ENCODE data around the gene ST6GALNAC3. TPM values are rescaled to one million over a fixed set of nuclear protein-coding genes. Genes with fewer than 3 reads are reported as not detected.

The ST6GALNAC3 gene
- total RNA-seq, 1 donor from 2014 or later, result 5.6 TPM

DNA sequence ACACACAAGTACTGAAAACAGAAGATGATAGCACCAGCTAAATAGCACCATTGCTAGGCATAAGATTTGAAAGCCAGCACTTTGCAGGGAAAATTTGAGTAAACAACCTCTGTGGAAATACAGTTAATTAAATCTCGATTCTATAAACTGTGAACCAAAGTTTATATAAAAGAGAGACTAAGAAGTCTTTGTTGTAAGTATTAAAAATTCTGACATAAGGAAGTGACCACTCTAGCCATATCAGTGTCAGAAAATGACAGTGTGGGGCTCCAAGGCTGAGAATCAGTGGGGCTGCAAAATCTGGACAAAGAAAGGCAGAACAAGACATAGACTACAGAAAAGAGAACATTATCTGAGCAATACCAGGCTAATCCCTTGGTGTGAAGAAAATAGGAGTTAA lies 292.2 kb downstream of the ST6GALNAC3 start:
- no peaks in the 10 kb centered on the region for H3K4me1 ChIP-seq
- intact Hi-C loops (cut with DNase I), result no loop called here
- no peaks in the 10 kb centered on the region for H3K36me3 ChIP-seq
- no peak for ATAC-seq
- TF ChIP-seq, protein P1, sequence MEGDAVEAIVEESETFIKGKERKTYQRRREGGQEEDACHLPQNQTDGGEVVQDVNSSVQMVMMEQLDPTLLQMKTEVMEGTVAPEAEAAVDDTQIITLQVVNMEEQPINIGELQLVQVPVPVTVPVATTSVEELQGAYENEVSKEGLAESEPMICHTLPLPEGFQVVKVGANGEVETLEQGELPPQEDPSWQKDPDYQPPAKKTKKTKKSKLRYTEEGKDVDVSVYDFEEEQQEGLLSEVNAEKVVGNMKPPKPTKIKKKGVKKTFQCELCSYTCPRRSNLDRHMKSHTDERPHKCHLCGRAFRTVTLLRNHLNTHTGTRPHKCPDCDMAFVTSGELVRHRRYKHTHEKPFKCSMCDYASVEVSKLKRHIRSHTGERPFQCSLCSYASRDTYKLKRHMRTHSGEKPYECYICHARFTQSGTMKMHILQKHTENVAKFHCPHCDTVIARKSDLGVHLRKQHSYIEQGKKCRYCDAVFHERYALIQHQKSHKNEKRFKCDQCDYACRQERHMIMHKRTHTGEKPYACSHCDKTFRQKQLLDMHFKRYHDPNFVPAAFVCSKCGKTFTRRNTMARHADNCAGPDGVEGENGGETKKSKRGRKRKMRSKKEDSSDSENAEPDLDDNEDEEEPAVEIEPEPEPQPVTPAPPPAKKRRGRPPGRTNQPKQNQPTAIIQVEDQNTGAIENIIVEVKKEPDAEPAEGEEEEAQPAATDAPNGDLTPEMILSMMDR (IDR thresholded peaks at IDR 0.05), result no peak
- H3K9me3 ChIP-seq, result no peaks in the 10 kb centered on the region
- no peak overlapping the region for H3K4me3 ChIP-seq
- H3K27ac ChIP-seq, result no peak overlapping the region
- DNase-seq, result no peak
- H3K27me3 ChIP-seq, result no peaks in the 10 kb centered on the region

DNA sequence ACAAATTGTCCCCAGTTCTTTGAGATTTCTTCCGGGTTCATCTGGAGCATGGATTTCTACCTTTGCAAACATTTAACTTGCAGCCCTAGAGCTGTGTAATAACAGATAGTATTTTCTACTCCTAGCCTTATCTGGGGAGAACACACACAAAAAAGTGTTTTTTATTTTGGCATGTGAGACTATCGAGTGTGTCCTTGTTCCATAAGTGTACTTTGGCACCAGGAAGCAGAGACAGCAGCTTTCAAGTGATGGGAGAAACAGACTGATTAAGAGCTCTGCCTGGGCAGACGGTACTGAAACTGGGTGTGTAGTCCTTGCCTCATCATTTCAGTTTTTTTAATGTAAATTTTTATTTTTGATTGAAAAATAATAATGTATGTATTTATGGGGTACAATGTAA lies 297.4 kb downstream of the ST6GALNAC3 start:
- TF ChIP-seq, protein P1 (IDR thresholded peaks at IDR 0.05), result no peak
- intact Hi-C loops (cut with DNase I), result no loop called here

DNA sequence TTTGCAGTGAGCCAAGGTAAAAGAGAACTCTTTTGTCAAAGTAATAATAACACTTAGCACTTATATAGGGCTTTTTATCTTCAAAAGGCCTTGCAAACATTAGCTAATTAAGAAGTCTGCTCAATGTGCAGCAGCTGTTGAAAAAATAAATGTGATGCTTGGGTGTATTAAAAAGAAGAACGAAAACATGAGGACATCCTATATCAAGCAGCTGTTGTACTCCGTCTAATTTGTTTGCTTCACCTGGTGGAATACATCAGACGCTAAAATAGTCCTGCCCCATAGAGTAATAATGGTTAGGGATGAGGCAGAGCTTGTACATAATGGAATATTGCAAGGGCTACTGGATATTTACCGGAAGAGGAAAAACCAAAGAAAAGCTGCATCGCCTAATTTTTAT lies 299.5 kb downstream of the ST6GALNAC3 start:
- TF ChIP-seq, protein P1 (IDR thresholded peaks at IDR 0.05), result no peak
- ATAC-seq, result no peak
- intact Hi-C loops (cut with DNase I), result no loop called here

More for the DNA sequence above, 297.4 kb downstream of the ST6GALNAC3 start:
- Histone ChIP-seq H3K9me3 (no peaks in the 10 kb centered on the region), H3K27ac (no peak overlapping the region), H3K4me1 (no peaks in the 10 kb centered on the region), H3K4me3 (no peak overlapping the region), H3K36me3 (no peaks in the 10 kb centered on the region), H3K27me3 (no peaks in the 10 kb centered on the region)
- ATAC-seq (no peak), DNase-seq (no peak)

DNA sequence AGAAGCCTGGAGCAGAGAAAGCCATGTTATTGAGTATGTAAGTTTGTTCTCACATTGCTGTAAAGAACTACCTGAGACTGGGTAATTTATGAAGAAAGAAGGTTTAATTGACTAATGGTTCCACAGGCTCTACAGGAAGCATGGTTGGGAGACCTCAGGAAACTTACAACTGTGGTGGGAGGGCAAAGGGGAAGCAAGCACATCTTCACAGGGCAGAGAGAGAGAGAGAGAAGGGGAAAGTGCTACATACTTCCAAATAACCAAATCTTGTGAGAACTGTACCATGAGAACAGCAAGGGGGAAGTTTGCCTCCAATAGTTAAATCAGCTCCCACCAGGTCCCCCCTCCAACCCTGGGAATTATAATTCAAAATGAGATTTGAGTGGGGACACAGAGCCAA lies 302.7 kb downstream of the ST6GALNAC3 start:
- H3K27me3 ChIP-seq, result no peaks in the 10 kb centered on the region
- H3K27ac ChIP-seq, result no peak overlapping the region
- no peaks in the 10 kb centered on the region for H3K4me1 ChIP-seq
- intact Hi-C loops (cut with DNase I), result no loop called here
- H3K9me3 ChIP-seq, result no peaks in the 10 kb centered on the region
- H3K4me3 ChIP-seq, result no peak overlapping the region
- ATAC-seq (no peak), DNase-seq (no peak)
- TF ChIP-seq, protein P1 (IDR thresholded peaks at IDR 0.05), result no peak
- no peaks in the 10 kb centered on the region for H3K36me3 ChIP-seq

More for the DNA sequence above, 299.5 kb downstream of the ST6GALNAC3 start:
- no peaks in the 10 kb centered on the region for H3K9me3 ChIP-seq
- H3K4me1 ChIP-seq, result no peaks in the 10 kb centered on the region
- no peak overlapping the region for H3K27ac ChIP-seq
- H3K4me3 ChIP-seq, result no peak overlapping the region
- H3K27me3 ChIP-seq, result no peaks in the 10 kb centered on the region
- no peaks in the 10 kb centered on the region for H3K36me3 ChIP-seq
- DNase-seq, result no peak

DNA sequence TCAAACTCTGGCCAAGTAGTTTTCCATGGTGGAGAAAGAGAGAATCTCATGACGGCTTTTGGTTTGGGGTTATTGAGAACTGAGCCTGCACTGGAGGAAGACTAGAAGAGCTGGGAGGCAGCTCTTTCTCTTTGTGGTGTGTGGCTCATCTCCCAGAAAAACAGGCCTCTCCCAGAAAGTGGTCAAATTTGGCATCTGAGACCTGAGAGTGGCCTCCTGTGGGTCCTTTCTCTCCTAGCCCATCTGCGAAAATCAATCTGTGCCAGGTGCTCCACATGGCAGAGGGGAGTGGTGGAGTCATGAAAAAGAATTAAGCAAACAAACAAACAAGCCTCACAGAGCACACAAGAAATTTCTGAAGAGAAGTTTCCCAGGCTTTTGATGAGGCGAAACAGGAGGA lies 305.0 kb downstream of the ST6GALNAC3 start:
- TF ChIP-seq, protein P1 (IDR thresholded peaks at IDR 0.05), result no peak
- no peaks in the 10 kb centered on the region for H3K9me3 ChIP-seq
- no peaks in the 10 kb centered on the region for H3K36me3 ChIP-seq
- DNase-seq, result no peak
- ATAC-seq, result no peak
- H3K27me3 ChIP-seq, result no peaks in the 10 kb centered on the region
- intact Hi-C loops (cut with DNase I), result no loop called here
- H3K27ac ChIP-seq, result no peak overlapping the region
- H3K4me3 ChIP-seq, result no peak overlapping the region
- H3K4me1 ChIP-seq, result no peaks in the 10 kb centered on the region

DNA sequence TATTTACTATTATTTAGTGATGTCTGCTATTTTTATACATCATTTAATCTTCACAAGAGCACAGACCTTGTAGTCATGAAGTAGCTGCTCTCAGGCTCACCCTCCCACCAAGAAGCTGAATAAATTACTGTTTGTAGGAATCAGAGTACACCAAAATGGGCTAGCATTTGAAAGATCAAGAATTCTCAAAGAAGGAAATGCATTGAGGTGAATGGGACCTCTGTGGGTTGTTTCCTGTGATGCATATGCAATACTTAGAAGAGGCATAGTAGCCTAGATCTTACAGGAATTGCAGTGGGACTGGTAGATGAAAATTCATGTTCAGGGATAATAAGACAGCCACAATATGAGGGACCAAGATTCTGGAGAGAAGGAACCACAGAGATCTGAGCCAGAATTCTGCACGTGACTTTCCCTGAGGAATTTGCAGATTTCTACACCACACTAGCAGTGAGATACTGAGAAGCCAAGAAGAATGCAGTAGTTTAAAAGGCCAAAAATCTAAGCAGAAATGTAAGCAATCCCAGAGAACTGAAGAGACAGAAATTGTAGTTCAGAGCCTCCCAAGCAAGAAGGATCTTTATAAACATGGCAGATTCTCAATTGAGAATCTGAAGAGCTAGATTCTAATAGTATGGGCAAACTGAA lies 307.0 kb downstream of the ST6GALNAC3 start:
- no peaks in the 10 kb centered on the region for H3K27me3 ChIP-seq
- intact Hi-C loops (cut with DNase I), result no loop called here
- no peaks in the 10 kb centered on the region for H3K4me1 ChIP-seq
- TF ChIP-seq, protein P1 (IDR thresholded peaks at IDR 0.05), result no peak
- no peaks in the 10 kb centered on the region for H3K9me3 ChIP-seq
- H3K27ac ChIP-seq, result no peak overlapping the region
- DNase-seq (no peak), ATAC-seq (no peak)
- H3K4me3 ChIP-seq, result no peak overlapping the region
- no peaks in the 10 kb centered on the region for H3K36me3 ChIP-seq
